Breast epithelium (tissue), 4 donors: Measurements from ENCODE around the gene THBS3. TPM values are rescaled to one million over a fixed set of nuclear protein-coding genes. Genes with fewer than 3 reads are reported as not detected.
"Not testable (repeated sequence)": the region's sequence is repeated elsewhere in the genome, so short reads cannot be mapped to it uniquely, and the experiment has no call there.

ENCODE experiments used
- DNase-seq, 2 donors: peaks; one replicate each; pipeline ENCODE4 v3.0.0-alpha.2; 2019; ENCODE audit warnings: low spot score in 2 of 2
- H3K27ac ChIP-seq, 2 donors: fragments of 200-600 bp; sonication (generic) in 1 of 2; one replicate each; pipeline ENCODE4 v1.5.1; 2016 to 2019; ENCODE audit warnings: mild to moderate bottlenecking in 1 of 2
- H3K27me3 ChIP-seq, 2 donors: fragments of 200-600 bp; sonication (generic) in 1 of 2; one replicate each; pipeline versions ENCODE4 v1.5.1 to v1.6.0; 2017 to 2019; ENCODE audit warnings: control low read depth in 1 of 2, mild to moderate bottlenecking in 1 of 2
- H3K36me3 ChIP-seq: fragments of 200-600 bp; one replicate; pipeline ENCODE4 v1.5.1; 2019
- H3K4me1 ChIP-seq, 2 donors: fragments of 200-600 bp; sonication (generic); one replicate each; pipeline ENCODE4 v1.5.1; 2016 to 2019; ENCODE audit warnings: control low read depth in 1 of 2
- H3K4me3 ChIP-seq, 3 donors: fragments of 200-600 bp; sonication (generic); 1 replicate in 2 of 3; 2 replicates in 1 of 3; pipeline ENCODE4 v1.5.1; 2016 to 2019; ENCODE audit warnings: mild to moderate bottlenecking in 3 of 3, moderate library complexity in 2 of 3
- H3K9me3 ChIP-seq, 2 donors: fragments of 200-600 bp; sonication (generic) in 1 of 2; one replicate each; pipeline ENCODE4 v1.5.1; 2016 to 2019; ENCODE audit warnings: control low read depth in 1 of 2
- CTCF ChIP-seq, 3 donors: fragments of 450-650 bp; IDR thresholded peaks; one replicate each; pipeline ENCODE4 v1.5.1; 2016 to 2017; ENCODE audit warnings: antibody characterized with exemption in 3 of 3, mild to moderate bottlenecking in 3 of 3, moderate library complexity in 3 of 3
- POLR2A ChIP-seq: fragments of 450-650 bp; IDR thresholded peaks from one replicate; pipeline ENCODE4 v1.6.1; 2016; ENCODE audit warnings: antibody characterized with exemption, mild to moderate bottlenecking, moderate library complexity
- POLR2AphosphoS5 ChIP-seq, 3 donors: sonication (generic); formaldehyde crosslinking; IDR thresholded peaks; one replicate each; pipeline ENCODE4 v1.6.1; 2017; ENCODE audit warnings: antibody characterized with exemption in 3 of 3
- intact Hi-C: fragments of 100-400 bp; cut with DNase I; formaldehyde crosslinking; loops from one replicate; pipeline ENCODE4 v1.15.1; 2023; ENCODE audit warnings: low total_unique reads
- total RNA-seq, 3 donors: library from RNA; depleted of rRNA; stranded (reverse); fragments of >200 nt; gene quantifications; one replicate each; pipeline ENCODE4 v1.1.0, GENCODE V29; 2016

The THBS3 gene
- total RNA-seq, 3 donors from 2014 or later = 17.3 to 27.5 (median 25.9) TPM

- H3K4me1 ChIP-seq, H3K9me3 ChIP-seq, intact Hi-C loops, H3K4me3 ChIP-seq, H3K36me3 ChIP-seq, H3K27me3 ChIP-seq, DNase-seq, H3K27ac ChIP-seq: not testable (repeated sequence)
Observed at GRCh38 chr1:155162631-155163030, 45.1 kb downstream of the THBS3 start.

- no peaks in the 10 kb centered on the region for H3K36me3 ChIP-seq
Observed at GRCh38 chr1:155160128-155160527, 47.6 kb downstream of the THBS3 start.

GRCh38 chr1:155158991-155159390 is 48.7 kb downstream of the THBS3 start:
- no peak overlapping the region for H3K4me3 ChIP-seq
- no peaks in the 10 kb centered on the region for H3K4me1 ChIP-seq
- intact Hi-C loops = no loop called here
- peak in 1 of 2 donors; percentile 34 for DNase-seq
- H3K27me3 ChIP-seq = no peaks in the 10 kb centered on the region
- H3K36me3 ChIP-seq = no peaks in the 10 kb centered on the region
- no peak overlapping the region for H3K27ac ChIP-seq
- H3K9me3 ChIP-seq = no peaks in the 10 kb centered on the region
- TF ChIP-seq CTCF (IDR thresholded peaks at IDR 0.05) = no peak
- no peak for TF ChIP-seq POLR2AphosphoS5 (IDR thresholded peaks at IDR 0.05)
- TF ChIP-seq POLR2A = no peak

More at GRCh38 chr1:155160128-155160527, 47.6 kb downstream of the THBS3 start:
- no peaks in the 10 kb centered on the region for H3K9me3 ChIP-seq
- no peaks in the 10 kb centered on the region for H3K4me1 ChIP-seq
- TF ChIP-seq POLR2AphosphoS5 (IDR thresholded peaks at IDR 0.05) (no peak), CTCF (IDR thresholded peaks at IDR 0.05) (no peak), POLR2A (no peak)
- H3K27ac ChIP-seq = no peak overlapping the region
- no peak for DNase-seq
- no peaks in the 10 kb centered on the region for H3K27me3 ChIP-seq
- H3K4me3 ChIP-seq = no peak overlapping the region
- intact Hi-C loops = no loop called here

GRCh38 chr1:155155996-155156643 is 51.6 kb downstream of the THBS3 start:
- H3K36me3 ChIP-seq, H3K4me1 ChIP-seq, H3K4me3 ChIP-seq, H3K27ac ChIP-seq, intact Hi-C loops, DNase-seq, H3K27me3 ChIP-seq, H3K9me3 ChIP-seq: not testable (repeated sequence)

Other genes with a start within 250 kb of the THBS3 start
- 10 to 100 TPM; 14.6 to 26.2 (median 20.3) TPM for gene PYGO2, start 246.1 kb downstream of the THBS3 start, total RNA-seq
- gene SHC1, start 237.2 kb downstream of the THBS3 start, total RNA-seq = 100 to 1,000 TPM in 2 of 3 donors, 10 to 100 TPM in 1; 94.4 to 177 (median 134) TPM
- 100 to 1,000 TPM in 1 of 3 donors, 10 to 100 TPM in 2; 44.6 to 104 (median 47.3) TPM for gene CKS1B, start 233.2 kb downstream of the THBS3 start, total RNA-seq
- 10 to 100 TPM; 27.0 to 42.7 (median 39.3) TPM for gene FLAD1, start 224.6 kb downstream of the THBS3 start, total RNA-seq
- gene LENEP, start 214.3 kb downstream of the THBS3 start, total RNA-seq = not detected
- 10 to 100 TPM; 45.6 to 82.5 (median 53.4) TPM for gene ZBTB7B, start 205.1 kb downstream of the THBS3 start, total RNA-seq
- gene DCST2, start 174.1 kb downstream of the THBS3 start, total RNA-seq = 1 to 10 TPM in 2 of 3 donors, under 1 TPM in 1; 0.48 to 4.4 (median 3.3) TPM
- gene DCST1, start 174.1 kb downstream of the THBS3 start, total RNA-seq = under 1 TPM; 0.16 to 0.66 (median 0.44) TPM
- 100 to 1,000 TPM in 2 of 3 donors, 10 to 100 TPM in 1; 97.8 to 155 (median 109) TPM for gene ADAM15, start 156.6 kb downstream of the THBS3 start, total RNA-seq
- gene EFNA4, start 144.2 kb downstream of the THBS3 start, total RNA-seq = 10 to 100 TPM in 2 of 3 donors, 1 to 10 TPM in 1; 4.8 to 26.6 (median 23.9) TPM
- 1 to 10 TPM; 1.6 to 7.2 (median 6.6) TPM for gene EFNA3, start 129.1 kb downstream of the THBS3 start, total RNA-seq
- 100 to 1,000 TPM in 2 of 3 donors, 10 to 100 TPM in 1; 18.7 to 163 (median 120) TPM for gene EFNA1, start 80.0 kb downstream of the THBS3 start, total RNA-seq
- gene SLC50A1, start 72.0 kb downstream of the THBS3 start, total RNA-seq = 10 to 100 TPM; 25.0 to 32.4 (median 28.5) TPM
- 10 to 100 TPM; 53.7 to 69.4 (median 68.2) TPM for gene DPM3, start 67.4 kb downstream of the THBS3 start, total RNA-seq
- 100 to 1,000 TPM; 104 to 147 (median 131) TPM for gene KRTCAP2, start 34.6 kb downstream of the THBS3 start, total RNA-seq
- 1 to 10 TPM in 1 of 3 donors, under 1 TPM in 1, not detected in 1; 0.98 to 1.5 TPM for gene TRIM46, start 34.0 kb downstream of the THBS3 start, total RNA-seq
- 10 to 100 TPM; 41.1 to 50.8 (median 44.8) TPM for gene MTX1, start 798 bp upstream of the THBS3 start, total RNA-seq
- gene ENTREP3, start 47.6 kb upstream of the THBS3 start, total RNA-seq = 10 to 100 TPM in 2 of 3 donors, 1 to 10 TPM in 1; 8.2 to 12.1 (median 10.2) TPM
- gene SCAMP3, start 54.5 kb upstream of the THBS3 start, total RNA-seq = 10 to 100 TPM; 64.9 to 72.0 (median 68.3) TPM
- 10 to 100 TPM; 29.1 to 53.4 (median 48.7) TPM for gene CLK2, start 65.6 kb upstream of the THBS3 start, total RNA-seq
- gene HCN3, start 69.6 kb upstream of the THBS3 start, total RNA-seq = 1 to 10 TPM; 1.3 to 2.3 (median 2.3) TPM
- gene PKLR, start 93.5 kb upstream of the THBS3 start, total RNA-seq = under 1 TPM in 1 of 3 donors, not detected in 2; 0.33 TPM
- 100 to 1,000 TPM in 1 of 3 donors, 10 to 100 TPM in 2; 84.2 to 102 (median 93.1) TPM for gene FDPS, start 101.0 kb upstream of the THBS3 start, total RNA-seq
- gene RUSC1, start 113.0 kb upstream of the THBS3 start, total RNA-seq = 10 to 100 TPM; 14.1 to 22.4 (median 14.4) TPM